ENCODE measurements around the gene CROCC. TPM values are rescaled to one million over a fixed set of nuclear protein-coding genes. Genes with fewer than 3 reads are reported as not detected.
"Not testable (repeated sequence)": the region's sequence is repeated elsewhere in the genome, so short reads cannot be mapped to it uniquely, and the experiment has no call there.

Gene CROCC
- polyA plus RNA-seq, 1 donor (not counting 4 experiments of a cell fraction or from before 2014, with no cell fraction given), result 8.2 TPM

GRCh38 chr1:16891057-16891456 is 30.7 kb upstream of the CROCC start:
- H3K4me2 ChIP-seq (ENCODE audit: control insufficient read depth, extremely low read depth, insufficient read depth, low read depth, low read length); H2AFZ ChIP-seq (ENCODE audit: control insufficient read depth, low read length); H3K36me3 ChIP-seq (ENCODE audit: control insufficient read depth in 2 of 2, extremely low read depth in 1 of 2, insufficient read depth in 2 of 2, low read length in 2 of 2); H3K9me1 ChIP-seq (ENCODE audit: control insufficient read depth, extremely low read depth, insufficient read depth, low read length); H3K27me3 ChIP-seq (ENCODE audit: control insufficient read depth, extremely low read depth, insufficient read depth, low read length); H3K27ac ChIP-seq (ENCODE audit: control insufficient read depth, insufficient read depth, low read length); H3K9ac ChIP-seq (ENCODE audit: control insufficient read depth, extremely low read depth, insufficient read depth, low read length); DNase-seq (ENCODE audit: low read depth, low spot score); H3K4me1 ChIP-seq (ENCODE audit: control insufficient read depth, extremely low read depth, insufficient read depth, low read length); H3K4me3 ChIP-seq (ENCODE audit: control insufficient read depth in 2 of 3, extremely low read depth in 1 of 3, insufficient read depth in 2 of 3, low read depth in 1 of 3, low read length in 3 of 3); H3K79me2 ChIP-seq (ENCODE audit: control insufficient read depth, insufficient read depth, low read length); H3K9me3 ChIP-seq (ENCODE audit: control insufficient read depth, low read depth, low read length); dilution Hi-C loops (cut with MboI; ENCODE audit: extremely low pct_ligation_motif_present, low sequenced_read_pairs); H4K20me1 ChIP-seq (ENCODE audit: control insufficient read depth, extremely low read depth, insufficient read depth, low read length); FAIRE-seq: not testable (repeated sequence)

GRCh38 chr1:16892978-16893525 is 28.7 kb upstream of the CROCC start:
- H3K4me1 ChIP-seq (ENCODE audit: control insufficient read depth, extremely low read depth, insufficient read depth, low read length); H4K20me1 ChIP-seq (ENCODE audit: control insufficient read depth, extremely low read depth, insufficient read depth, low read length); H2AFZ ChIP-seq (ENCODE audit: control insufficient read depth, low read length); dilution Hi-C loops (cut with MboI; ENCODE audit: extremely low pct_ligation_motif_present, low sequenced_read_pairs); H3K36me3 ChIP-seq (ENCODE audit: control insufficient read depth in 2 of 2, extremely low read depth in 1 of 2, insufficient read depth in 2 of 2, low read length in 2 of 2); H3K9me1 ChIP-seq (ENCODE audit: control insufficient read depth, extremely low read depth, insufficient read depth, low read length); H3K27ac ChIP-seq (ENCODE audit: control insufficient read depth, insufficient read depth, low read length); DNase-seq (ENCODE audit: low read depth, low spot score); H3K9ac ChIP-seq (ENCODE audit: control insufficient read depth, extremely low read depth, insufficient read depth, low read length); H3K9me3 ChIP-seq (ENCODE audit: control insufficient read depth, low read depth, low read length); FAIRE-seq; H3K4me2 ChIP-seq (ENCODE audit: control insufficient read depth, extremely low read depth, insufficient read depth, low read depth, low read length); H3K4me3 ChIP-seq (ENCODE audit: control insufficient read depth in 2 of 3, extremely low read depth in 1 of 3, insufficient read depth in 2 of 3, low read depth in 1 of 3, low read length in 3 of 3); H3K79me2 ChIP-seq (ENCODE audit: control insufficient read depth, insufficient read depth, low read length); H3K27me3 ChIP-seq (ENCODE audit: control insufficient read depth, extremely low read depth, insufficient read depth, low read length): not testable (repeated sequence)

- H2AFZ ChIP-seq (ENCODE audit: control insufficient read depth, low read length); H3K9ac ChIP-seq (ENCODE audit: control insufficient read depth, extremely low read depth, insufficient read depth, low read length); H3K4me2 ChIP-seq (ENCODE audit: control insufficient read depth, extremely low read depth, insufficient read depth, low read depth, low read length); H3K27me3 ChIP-seq (ENCODE audit: control insufficient read depth, extremely low read depth, insufficient read depth, low read length); H3K4me1 ChIP-seq (ENCODE audit: control insufficient read depth, extremely low read depth, insufficient read depth, low read length); H3K79me2 ChIP-seq (ENCODE audit: control insufficient read depth, insufficient read depth, low read length); H3K9me1 ChIP-seq (ENCODE audit: control insufficient read depth, extremely low read depth, insufficient read depth, low read length); H3K36me3 ChIP-seq (ENCODE audit: control insufficient read depth in 2 of 2, extremely low read depth in 1 of 2, insufficient read depth in 2 of 2, low read length in 2 of 2); H3K9me3 ChIP-seq (ENCODE audit: control insufficient read depth, low read depth, low read length); DNase-seq (ENCODE audit: low read depth, low spot score); dilution Hi-C loops (cut with MboI; ENCODE audit: extremely low pct_ligation_motif_present, low sequenced_read_pairs); H3K27ac ChIP-seq (ENCODE audit: control insufficient read depth, insufficient read depth, low read length); FAIRE-seq; H3K4me3 ChIP-seq (ENCODE audit: control insufficient read depth in 2 of 3, extremely low read depth in 1 of 3, insufficient read depth in 2 of 3, low read depth in 1 of 3, low read length in 3 of 3); H4K20me1 ChIP-seq (ENCODE audit: control insufficient read depth, extremely low read depth, insufficient read depth, low read length): not testable (repeated sequence)
Observed at GRCh38 chr1:16893796-16894195, 27.9 kb upstream of the CROCC start.

- dilution Hi-C loops (cut with MboI; ENCODE audit: extremely low pct_ligation_motif_present, low sequenced_read_pairs); H3K79me2 ChIP-seq (ENCODE audit: control insufficient read depth, insufficient read depth, low read length); H2AFZ ChIP-seq (ENCODE audit: control insufficient read depth, low read length); H3K27ac ChIP-seq (ENCODE audit: control insufficient read depth, insufficient read depth, low read length); H3K4me2 ChIP-seq (ENCODE audit: control insufficient read depth, extremely low read depth, insufficient read depth, low read depth, low read length); H3K9me3 ChIP-seq (ENCODE audit: control insufficient read depth, low read depth, low read length); H3K9ac ChIP-seq (ENCODE audit: control insufficient read depth, extremely low read depth, insufficient read depth, low read length); H3K4me3 ChIP-seq (ENCODE audit: control insufficient read depth in 2 of 3, extremely low read depth in 1 of 3, insufficient read depth in 2 of 3, low read depth in 1 of 3, low read length in 3 of 3); DNase-seq (ENCODE audit: low read depth, low spot score); H3K36me3 ChIP-seq (ENCODE audit: control insufficient read depth in 2 of 2, extremely low read depth in 1 of 2, insufficient read depth in 2 of 2, low read length in 2 of 2); H3K27me3 ChIP-seq (ENCODE audit: control insufficient read depth, extremely low read depth, insufficient read depth, low read length); H4K20me1 ChIP-seq (ENCODE audit: control insufficient read depth, extremely low read depth, insufficient read depth, low read length); H3K4me1 ChIP-seq (ENCODE audit: control insufficient read depth, extremely low read depth, insufficient read depth, low read length); FAIRE-seq; H3K9me1 ChIP-seq (ENCODE audit: control insufficient read depth, extremely low read depth, insufficient read depth, low read length): not testable (repeated sequence)
Observed at GRCh38 chr1:16894338-16894737, 27.4 kb upstream of the CROCC start.

GRCh38 chr1:16895233-16895597 is 26.5 kb upstream of the CROCC start:
- DNase-seq (ENCODE audit: low read depth, low spot score); dilution Hi-C loops (cut with MboI; ENCODE audit: extremely low pct_ligation_motif_present, low sequenced_read_pairs): not testable (repeated sequence)
- peak overlapping the region; percentile 60 for H2AFZ ChIP-seq (ENCODE audit: control insufficient read depth, low read length)

More at GRCh38 chr1:16895233-16895597, 26.5 kb upstream of the CROCC start:
- Histone ChIP-seq H3K4me3 (ENCODE audit: control insufficient read depth in 2 of 3, extremely low read depth in 1 of 3, insufficient read depth in 2 of 3, low read depth in 1 of 3, low read length in 3 of 3) (peak overlapping the region; percentile 27 to 58 (median 55)), H3K27ac (ENCODE audit: control insufficient read depth, insufficient read depth, low read length) (peak overlapping the region; percentile 93), H3K4me2 (ENCODE audit: control insufficient read depth, extremely low read depth, insufficient read depth, low read depth, low read length) (peak overlapping the region; percentile 83), H3K9ac (ENCODE audit: control insufficient read depth, extremely low read depth, insufficient read depth, low read length) (peak overlapping the region; percentile 89)
- H3K9me1 ChIP-seq (ENCODE audit: control insufficient read depth, extremely low read depth, insufficient read depth, low read length); H3K9me3 ChIP-seq (ENCODE audit: control insufficient read depth, low read depth, low read length); H3K27me3 ChIP-seq (ENCODE audit: control insufficient read depth, extremely low read depth, insufficient read depth, low read length); H3K36me3 ChIP-seq (ENCODE audit: control insufficient read depth in 2 of 2, extremely low read depth in 1 of 2, insufficient read depth in 2 of 2, low read length in 2 of 2); H3K4me1 ChIP-seq (ENCODE audit: control insufficient read depth, extremely low read depth, insufficient read depth, low read length); H3K79me2 ChIP-seq (ENCODE audit: control insufficient read depth, insufficient read depth, low read length); FAIRE-seq; H4K20me1 ChIP-seq (ENCODE audit: control insufficient read depth, extremely low read depth, insufficient read depth, low read length): not testable (repeated sequence)
